ENCODE measurements around the gene DIP2A.

DNA sequence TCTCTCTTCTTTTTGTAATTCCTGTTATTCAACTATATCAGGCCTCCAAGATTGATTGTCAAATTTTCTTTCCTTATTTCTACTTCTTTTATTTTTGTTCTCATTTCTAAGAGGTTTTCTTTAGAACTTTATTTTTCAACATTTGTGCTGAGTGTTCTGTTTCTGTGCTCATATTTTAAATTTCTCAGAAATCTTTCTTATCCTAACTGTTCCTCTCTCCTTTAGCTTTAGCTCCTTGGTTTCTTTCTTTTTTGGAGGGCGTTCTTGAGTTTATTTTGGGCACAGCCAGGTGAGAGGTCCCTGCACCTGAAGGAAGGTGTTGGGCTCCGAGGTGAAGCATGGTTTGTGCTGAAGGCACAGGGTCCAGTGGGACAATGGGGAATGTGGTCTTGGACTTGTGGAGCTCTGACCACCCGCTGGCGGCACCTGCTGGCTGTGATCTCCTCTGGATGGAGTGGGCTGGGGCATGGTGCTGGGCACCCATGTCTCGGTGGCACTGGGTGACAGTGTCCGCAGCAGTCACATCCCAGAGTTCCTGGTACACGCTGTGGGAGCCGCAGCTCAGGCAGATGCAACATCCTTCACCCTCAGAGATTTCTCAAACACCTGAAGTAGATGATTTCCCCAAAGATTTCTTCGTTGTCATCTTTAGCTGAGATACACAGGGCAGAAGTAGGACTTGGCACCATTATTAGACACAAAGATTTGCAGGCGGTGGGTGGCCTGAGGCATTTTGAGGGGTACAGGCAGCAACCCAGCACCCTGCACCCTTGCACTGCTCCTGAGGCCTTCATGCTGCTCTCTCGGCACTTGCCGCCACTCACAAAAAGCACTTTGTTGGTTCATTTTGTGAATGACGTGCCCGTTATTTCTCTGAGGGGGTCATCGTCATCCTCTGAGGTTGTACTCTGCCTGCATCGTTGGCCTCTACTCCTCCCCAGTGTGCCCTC is 38.2 kb upstream of the DIP2A start:
- TF ChIP-seq, protein P1, sequence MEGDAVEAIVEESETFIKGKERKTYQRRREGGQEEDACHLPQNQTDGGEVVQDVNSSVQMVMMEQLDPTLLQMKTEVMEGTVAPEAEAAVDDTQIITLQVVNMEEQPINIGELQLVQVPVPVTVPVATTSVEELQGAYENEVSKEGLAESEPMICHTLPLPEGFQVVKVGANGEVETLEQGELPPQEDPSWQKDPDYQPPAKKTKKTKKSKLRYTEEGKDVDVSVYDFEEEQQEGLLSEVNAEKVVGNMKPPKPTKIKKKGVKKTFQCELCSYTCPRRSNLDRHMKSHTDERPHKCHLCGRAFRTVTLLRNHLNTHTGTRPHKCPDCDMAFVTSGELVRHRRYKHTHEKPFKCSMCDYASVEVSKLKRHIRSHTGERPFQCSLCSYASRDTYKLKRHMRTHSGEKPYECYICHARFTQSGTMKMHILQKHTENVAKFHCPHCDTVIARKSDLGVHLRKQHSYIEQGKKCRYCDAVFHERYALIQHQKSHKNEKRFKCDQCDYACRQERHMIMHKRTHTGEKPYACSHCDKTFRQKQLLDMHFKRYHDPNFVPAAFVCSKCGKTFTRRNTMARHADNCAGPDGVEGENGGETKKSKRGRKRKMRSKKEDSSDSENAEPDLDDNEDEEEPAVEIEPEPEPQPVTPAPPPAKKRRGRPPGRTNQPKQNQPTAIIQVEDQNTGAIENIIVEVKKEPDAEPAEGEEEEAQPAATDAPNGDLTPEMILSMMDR (IDR thresholded peaks at IDR 0.05; ENCODE audit: poor library complexity): no peak
- TF ChIP-seq EZH2 (IDR thresholded peaks at IDR 0.05; ENCODE audit: borderline replicate concordance): no peak
- no peak for TF ChIP-seq EZH2phosphoT487 (IDR thresholded peaks at IDR 0.05; ENCODE audit: low read depth, severe bottlenecking, unreplicated experiment)

Data from hepatocyte (in vitro differentiated cells).